ENCODE results near the gene AMMECR1L. TPM values are rescaled to one million over a fixed set of nuclear protein-coding genes. Genes with fewer than 3 reads are reported as not detected.
"Not testable (repeated sequence)": the region's sequence is repeated elsewhere in the genome, so short reads cannot be mapped to it uniquely, and the experiment has no call there.

Gene AMMECR1L
- total and polyA plus RNA-seq, 12 donors: 7.2 to 18.3 (median 12.5) TPM

- Histone ChIP-seq H3K4me1 (replicated peaks in 1 of 2) (peaks cover 26 to 54% of the 10 kb centered on the region in 2 donors), H3K36me3 (replicated peaks in 1 of 2) (peaks cover 0 to 14% of the 10 kb centered on the region in 2 donors), H3K27ac (peak overlapping the region; percentile 52 to 97 (median 92)), H3K4me3 (peak overlapping the region in 3 of 4 donors; percentile 10 to 93 (median 49))
- intact Hi-C loops (cut with DNase I); H3K27me3 ChIP-seq; H3K9me3 ChIP-seq (replicated peaks in 1 of 3): not testable (repeated sequence)
- WGBS, 4 donors: 1% methylated on average over 19 to 34 of the region's 61 CpGs
- peak; percentile 52 to 73 (median 61) for DNase-seq
- TF ChIP-seq, protein P1, sequence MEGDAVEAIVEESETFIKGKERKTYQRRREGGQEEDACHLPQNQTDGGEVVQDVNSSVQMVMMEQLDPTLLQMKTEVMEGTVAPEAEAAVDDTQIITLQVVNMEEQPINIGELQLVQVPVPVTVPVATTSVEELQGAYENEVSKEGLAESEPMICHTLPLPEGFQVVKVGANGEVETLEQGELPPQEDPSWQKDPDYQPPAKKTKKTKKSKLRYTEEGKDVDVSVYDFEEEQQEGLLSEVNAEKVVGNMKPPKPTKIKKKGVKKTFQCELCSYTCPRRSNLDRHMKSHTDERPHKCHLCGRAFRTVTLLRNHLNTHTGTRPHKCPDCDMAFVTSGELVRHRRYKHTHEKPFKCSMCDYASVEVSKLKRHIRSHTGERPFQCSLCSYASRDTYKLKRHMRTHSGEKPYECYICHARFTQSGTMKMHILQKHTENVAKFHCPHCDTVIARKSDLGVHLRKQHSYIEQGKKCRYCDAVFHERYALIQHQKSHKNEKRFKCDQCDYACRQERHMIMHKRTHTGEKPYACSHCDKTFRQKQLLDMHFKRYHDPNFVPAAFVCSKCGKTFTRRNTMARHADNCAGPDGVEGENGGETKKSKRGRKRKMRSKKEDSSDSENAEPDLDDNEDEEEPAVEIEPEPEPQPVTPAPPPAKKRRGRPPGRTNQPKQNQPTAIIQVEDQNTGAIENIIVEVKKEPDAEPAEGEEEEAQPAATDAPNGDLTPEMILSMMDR (IDR thresholded peaks at IDR 0.05): peak in 1 of 6 experiments; percentile 27
Measured at GRCh38 chr2:127884861-127885740, 655 bp downstream of the AMMECR1L start.

DNA sequence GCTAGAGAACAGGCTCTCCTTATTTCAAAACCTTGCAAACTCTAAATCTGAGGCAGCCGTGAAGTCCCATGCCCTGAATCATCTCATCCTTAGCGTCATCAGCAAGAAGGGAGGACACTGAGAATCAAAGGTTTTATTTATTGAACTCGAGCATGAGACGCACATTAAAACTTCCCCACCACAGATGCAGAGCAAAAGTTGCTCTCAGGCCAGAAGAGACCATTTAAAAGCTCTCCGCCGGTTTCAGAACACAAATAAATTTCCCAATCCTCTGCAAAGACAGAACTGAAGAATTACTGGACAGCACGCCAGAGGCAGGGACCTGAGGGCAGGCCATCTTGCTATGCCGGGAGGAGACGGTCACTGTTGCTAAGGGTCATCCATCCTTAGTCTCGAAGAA is 1.3 kb downstream of the AMMECR1L start:
- peak; percentile 14 to 53 for TF ChIP-seq POLR2A (IDR thresholded peaks at IDR 0.05)
- TF ChIP-seq, protein P1 (IDR thresholded peaks at IDR 0.05): no peak
- Histone ChIP-seq H3K4me1 (replicated peaks in 1 of 2) (peaks cover 26 to 57% of the 10 kb centered on the region in 2 donors), H3K9me3 (replicated peaks in 1 of 3) (no peaks in the 10 kb centered on the region), H3K36me3 (replicated peaks in 1 of 2) (peaks cover 0 to 20% of the 10 kb centered on the region in 2 donors), H3K4me3 (peak overlapping the region in 2 of 4 donors; percentile 15 to 93), H3K27me3 (no peaks in the 10 kb centered on the region), H3K27ac (peak overlapping the region; percentile 52 to 97 (median 92))
- intact Hi-C loops (cut with DNase I): no loop called here
- peak in 4 of 7 donors; percentile 28 to 62 (median 42) for DNase-seq
- 14 to 16% (median 15%) methylated on average over 9 to 10 of the region's 10 CpGs for whole genome bisulfite sequencing, 4 donors

- no peak for DNase-seq
- WGBS, 4 donors: 91 to 98% (median 94%) methylated on average over 5 of the region's 5 CpGs
- Histone ChIP-seq H3K36me3 (replicated peaks in 1 of 2) (peaks cover 0 to 25% of the 10 kb centered on the region in 2 donors), H3K4me3 (no peak overlapping the region), H3K27me3 (no peaks in the 10 kb centered on the region), H3K4me1 (replicated peaks in 1 of 2) (peaks cover 15 to 50% of the 10 kb centered on the region in 2 donors), H3K9me3 (replicated peaks in 1 of 3) (no peaks in the 10 kb centered on the region), H3K27ac (no peak overlapping the region)
- no peak for TF ChIP-seq POLR2A (IDR thresholded peaks at IDR 0.05)
- TF ChIP-seq, protein P1 (IDR thresholded peaks at IDR 0.05): no peak
- intact Hi-C loops (cut with DNase I): no loop called here
Measured at GRCh38 chr2:127879899-127880298, 5.9 kb downstream of the AMMECR1L start.

GRCh38 chr2:127877626-127878025 is 8.1 kb downstream of the AMMECR1L start:
- H3K4me3 ChIP-seq: no peak overlapping the region
- H3K36me3 ChIP-seq (replicated peaks in 1 of 2): peaks cover 0 to 35% of the 10 kb centered on the region in 2 donors
- no peak for DNase-seq
- intact Hi-C loops (cut with DNase I): no loop called here
- 81 to 89% (median 87%) methylated on average over 3 of the region's 3 CpGs for WGBS, 4 donors
- no peak for TF ChIP-seq POLR2A (IDR thresholded peaks at IDR 0.05)
- TF ChIP-seq, protein P1 (IDR thresholded peaks at IDR 0.05): no peak
- H3K27ac ChIP-seq: no peak overlapping the region
- peaks cover 5 to 40% of the 10 kb centered on the region in 2 donors for H3K4me1 ChIP-seq (replicated peaks in 1 of 2)
- no peaks in the 10 kb centered on the region for H3K9me3 ChIP-seq (replicated peaks in 1 of 3)
- no peaks in the 10 kb centered on the region for H3K27me3 ChIP-seq
